Chondrocyte (in vitro differentiated cells): ENCODE data around the gene SEMA5A. TPM values are rescaled to one million over a fixed set of nuclear protein-coding genes. Genes with fewer than 3 reads are reported as not detected.

Source experiments
- DNase-seq: peaks from one replicate; pipeline ENCODE4 v3.0.0; 2021; ENCODE audit warnings: mixed read lengths, low spot score
- H3K27ac Mint-ChIP-seq: one replicate; pipeline ENCODE4 v1.8.0; 2021; ENCODE audit warnings: mild to moderate bottlenecking, moderate library complexity, mixed read lengths; ENCODE audit not compliant: unreplicated experiment
- H3K27me3 Mint-ChIP-seq: 2 replicates; pipeline ENCODE4 v1.8.0; 2021; ENCODE audit warnings: low read depth, mixed read lengths
- H3K36me3 Mint-ChIP-seq: 2 replicates; pipeline ENCODE4 v1.8.0; 2021; ENCODE audit warnings: low read depth, mixed read lengths
- H3K4me1 Mint-ChIP-seq: 2 replicates; pipeline ENCODE4 v1.8.0; 2021; ENCODE audit warnings: low read depth, mild to moderate bottlenecking, mixed read lengths
- H3K4me3 Mint-ChIP-seq: one replicate; pipeline ENCODE4 v1.8.0; 2021; ENCODE audit warnings: mild to moderate bottlenecking, moderate library complexity, mixed read lengths; ENCODE audit not compliant: unreplicated experiment
- H3K9me3 Mint-ChIP-seq: 2 replicates; pipeline ENCODE4 v1.8.0; 2021; ENCODE audit warnings: low read depth, mixed read lengths
- total RNA-seq: library from RNA; stranded (reverse); gene quantifications from 3 replicates; pipeline ENCODE4 v1.2.1, GENCODE V29; 2021
- TF ChIP-seq, protein P1 (sequence below): fragments of 200-600 bp; sonication (generic); IDR thresholded peaks from 2 replicates; pipeline ENCODE4 v1.5.0; 2021; ENCODE audit warnings: antibody characterized with exemption, mild to moderate bottlenecking, moderate library complexity

The SEMA5A gene
- total RNA-seq, 1 donor from 2014 or later, result 249 TPM

DNA sequence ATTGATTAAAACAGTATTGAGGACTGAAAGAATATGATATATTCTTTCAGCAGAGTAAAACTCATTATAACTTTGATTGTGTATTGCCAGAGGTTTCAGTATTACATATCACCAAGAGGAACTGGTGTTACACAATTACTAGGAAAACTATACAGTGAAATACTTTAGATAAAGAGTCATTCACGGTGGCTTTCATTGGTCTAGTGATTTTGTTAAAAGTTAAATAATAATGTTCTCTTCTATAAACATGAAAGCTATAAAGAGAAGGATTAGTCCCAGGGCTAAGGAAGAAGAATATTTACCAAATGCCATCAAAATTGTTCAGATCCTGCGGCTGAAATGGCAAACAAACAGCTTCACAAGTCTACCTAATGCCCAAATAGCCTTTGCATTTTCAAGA is 306.2 kb downstream of the SEMA5A start:
- H3K27ac Mint-ChIP-seq, result peak overlapping the region; percentile 77
- H3K9me3 Mint-ChIP-seq, result no peaks in the 10 kb centered on the region
- no peak overlapping the region for H3K4me3 Mint-ChIP-seq
- H3K4me1 Mint-ChIP-seq, result peaks cover 26% of the 10 kb centered on the region
- TF ChIP-seq, protein P1, sequence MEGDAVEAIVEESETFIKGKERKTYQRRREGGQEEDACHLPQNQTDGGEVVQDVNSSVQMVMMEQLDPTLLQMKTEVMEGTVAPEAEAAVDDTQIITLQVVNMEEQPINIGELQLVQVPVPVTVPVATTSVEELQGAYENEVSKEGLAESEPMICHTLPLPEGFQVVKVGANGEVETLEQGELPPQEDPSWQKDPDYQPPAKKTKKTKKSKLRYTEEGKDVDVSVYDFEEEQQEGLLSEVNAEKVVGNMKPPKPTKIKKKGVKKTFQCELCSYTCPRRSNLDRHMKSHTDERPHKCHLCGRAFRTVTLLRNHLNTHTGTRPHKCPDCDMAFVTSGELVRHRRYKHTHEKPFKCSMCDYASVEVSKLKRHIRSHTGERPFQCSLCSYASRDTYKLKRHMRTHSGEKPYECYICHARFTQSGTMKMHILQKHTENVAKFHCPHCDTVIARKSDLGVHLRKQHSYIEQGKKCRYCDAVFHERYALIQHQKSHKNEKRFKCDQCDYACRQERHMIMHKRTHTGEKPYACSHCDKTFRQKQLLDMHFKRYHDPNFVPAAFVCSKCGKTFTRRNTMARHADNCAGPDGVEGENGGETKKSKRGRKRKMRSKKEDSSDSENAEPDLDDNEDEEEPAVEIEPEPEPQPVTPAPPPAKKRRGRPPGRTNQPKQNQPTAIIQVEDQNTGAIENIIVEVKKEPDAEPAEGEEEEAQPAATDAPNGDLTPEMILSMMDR, result no peak
- H3K36me3 Mint-ChIP-seq, result peaks cover 12% of the 10 kb centered on the region
- no peaks in the 10 kb centered on the region for H3K27me3 Mint-ChIP-seq
- no peak for DNase-seq

DNA sequence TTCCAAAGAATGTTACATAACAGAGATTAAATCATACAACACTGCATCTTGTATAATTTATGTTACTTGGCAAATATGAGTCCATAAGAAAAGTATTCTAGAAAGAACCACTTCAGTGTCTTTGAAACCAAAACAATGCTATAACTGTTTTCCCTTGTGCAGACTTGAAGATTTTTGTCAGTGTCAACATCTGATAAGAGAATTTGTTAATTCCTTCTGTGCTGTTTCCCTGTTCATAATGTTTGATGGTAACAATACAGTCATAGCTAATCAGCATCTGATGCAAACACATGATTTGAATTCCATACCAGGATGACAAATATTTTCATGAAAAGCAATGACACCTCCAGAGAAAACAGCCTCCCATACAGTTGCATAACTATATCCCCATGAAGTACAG is 306.8 kb downstream of the SEMA5A start:
- H3K27me3 Mint-ChIP-seq, result no peaks in the 10 kb centered on the region
- H3K9me3 Mint-ChIP-seq, result no peaks in the 10 kb centered on the region
- peaks cover 29% of the 10 kb centered on the region for H3K4me1 Mint-ChIP-seq
- TF ChIP-seq, protein P1, result no peak
- peaks cover 12% of the 10 kb centered on the region for H3K36me3 Mint-ChIP-seq
- no peak overlapping the region for H3K4me3 Mint-ChIP-seq
- DNase-seq, result no peak
- H3K27ac Mint-ChIP-seq, result peak overlapping the region; percentile 77

DNA sequence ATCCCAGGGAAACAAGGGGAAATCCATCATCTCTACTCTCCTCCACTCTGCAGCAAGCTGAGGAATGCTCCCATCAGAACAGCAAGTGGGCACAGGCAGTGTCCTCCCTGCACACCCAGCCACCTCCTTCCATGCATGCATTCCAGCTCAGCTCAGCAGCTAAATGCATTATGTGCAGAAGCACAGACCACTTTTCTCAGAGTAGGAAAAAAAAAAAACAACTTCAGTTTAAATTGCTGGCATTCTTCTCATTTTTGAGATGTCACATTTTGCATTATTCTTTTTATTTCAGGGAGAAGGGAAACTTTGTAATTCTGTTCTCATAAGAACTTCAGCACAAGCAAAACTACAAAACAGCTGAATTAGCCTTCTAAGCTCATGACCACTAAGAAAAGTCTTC is 312.2 kb downstream of the SEMA5A start:
- Mint-ChIP-seq H3K27ac (peak overlapping the region; percentile 77), H3K4me3 (no peak overlapping the region), H3K4me1 (peaks cover 46% of the 10 kb centered on the region), H3K36me3 (peaks cover 28% of the 10 kb centered on the region), H3K27me3 (no peaks in the 10 kb centered on the region), H3K9me3 (no peaks in the 10 kb centered on the region)
- DNase-seq, result no peak
- TF ChIP-seq, protein P1, result no peak

DNA sequence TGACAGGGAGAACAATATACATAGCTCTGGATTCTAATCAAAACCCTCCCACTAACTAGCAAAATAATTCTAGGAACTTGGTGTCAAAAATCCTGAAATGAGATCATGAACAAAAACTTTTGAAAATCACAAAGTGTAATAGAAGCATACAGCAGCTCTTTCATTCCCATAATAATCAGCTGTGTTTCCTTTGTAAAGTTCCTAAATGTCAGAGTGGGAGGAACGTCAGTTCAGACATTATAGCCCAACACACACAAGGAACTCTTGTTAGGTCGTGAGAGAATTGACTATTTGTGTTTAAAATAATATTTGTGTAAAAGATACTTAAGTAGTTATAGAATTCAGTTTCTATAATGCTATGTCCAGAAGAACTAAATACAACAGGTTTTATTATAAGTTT is 312.8 kb downstream of the SEMA5A start:
- Mint-ChIP-seq H3K27ac (peak overlapping the region; percentile 77), H3K9me3 (no peaks in the 10 kb centered on the region), H3K27me3 (no peaks in the 10 kb centered on the region), H3K36me3 (peaks cover 34% of the 10 kb centered on the region), H3K4me3 (no peak overlapping the region), H3K4me1 (peaks cover 46% of the 10 kb centered on the region)
- TF ChIP-seq, protein P1, result no peak
- DNase-seq, result no peak

DNA sequence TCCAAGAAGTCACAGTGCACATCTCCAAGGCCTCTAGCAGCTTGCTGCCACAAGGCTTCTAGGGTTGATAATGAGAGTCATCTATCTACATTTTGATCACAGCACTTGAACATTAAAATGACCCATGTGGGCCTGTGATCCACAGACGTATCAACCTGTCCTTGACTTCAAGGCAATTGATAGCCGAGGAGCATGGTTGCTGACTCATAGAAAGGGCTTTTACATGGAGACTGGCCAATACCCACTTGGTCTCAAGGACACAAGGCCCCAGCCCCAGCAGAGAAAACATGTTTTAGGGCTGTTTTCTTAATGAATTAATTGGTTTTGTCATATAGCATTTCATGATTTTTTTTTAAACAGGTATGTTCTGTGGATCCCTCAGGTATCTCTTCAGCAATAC is 314.0 kb downstream of the SEMA5A start:
- Mint-ChIP-seq H3K9me3 (no peaks in the 10 kb centered on the region), H3K27ac (no peak overlapping the region), H3K4me3 (no peak overlapping the region), H3K36me3 (peaks cover 35% of the 10 kb centered on the region), H3K4me1 (peaks cover 46% of the 10 kb centered on the region), H3K27me3 (no peaks in the 10 kb centered on the region)
- DNase-seq, result no peak
- TF ChIP-seq, protein P1, result no peak
